Measurements from ENCODE around the gene FALEC.
"Not testable (repeated sequence)": the region's sequence is repeated elsewhere in the genome, so short reads cannot be mapped to it uniquely, and the experiment has no call there.

The FALEC gene

DNA sequence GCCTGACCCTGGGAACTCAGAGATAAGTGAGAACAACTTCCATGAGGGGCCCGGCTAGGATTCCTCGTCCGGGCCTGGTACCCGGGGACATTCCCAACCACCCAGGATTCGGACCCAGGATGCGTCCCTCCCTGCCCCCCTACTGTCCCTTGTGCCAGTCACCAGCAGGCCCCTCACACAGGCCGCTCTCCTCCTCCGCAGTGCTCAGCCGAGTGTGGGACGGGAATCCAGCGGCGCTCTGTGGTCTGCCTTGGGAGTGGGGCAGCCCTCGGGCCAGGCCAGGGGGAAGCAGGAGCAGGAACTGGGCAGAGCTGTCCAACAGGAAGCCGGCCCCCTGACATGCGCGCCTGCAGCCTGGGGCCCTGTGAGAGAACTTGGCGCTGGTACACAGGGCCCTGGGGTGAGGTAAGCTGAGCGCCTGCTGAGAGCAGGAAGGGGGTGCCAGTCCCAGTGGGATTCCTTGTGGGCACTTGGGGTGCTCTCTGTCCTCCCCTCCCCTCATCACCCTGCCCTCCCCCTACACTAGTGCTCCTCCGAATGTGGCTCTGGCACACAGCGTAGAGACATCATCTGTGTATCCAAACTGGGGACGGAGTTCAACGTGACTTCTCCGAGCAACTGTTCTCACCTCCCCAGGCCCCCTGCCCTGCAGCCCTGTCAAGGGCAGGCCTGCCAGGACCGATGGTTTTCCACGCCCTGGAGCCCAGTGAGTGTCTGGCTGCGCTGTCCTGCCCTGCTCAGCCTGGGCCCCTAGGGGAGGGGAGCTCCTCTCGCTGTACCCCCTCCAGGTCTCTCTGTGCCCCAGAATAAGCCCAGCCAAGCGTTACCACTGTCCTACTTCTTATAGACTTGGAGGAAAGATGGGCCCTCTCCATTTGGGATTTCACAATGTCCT is 43.5 kb downstream of the FALEC start:
- no peak for DNase-seq (ENCODE audit: low spot score)

DNA sequence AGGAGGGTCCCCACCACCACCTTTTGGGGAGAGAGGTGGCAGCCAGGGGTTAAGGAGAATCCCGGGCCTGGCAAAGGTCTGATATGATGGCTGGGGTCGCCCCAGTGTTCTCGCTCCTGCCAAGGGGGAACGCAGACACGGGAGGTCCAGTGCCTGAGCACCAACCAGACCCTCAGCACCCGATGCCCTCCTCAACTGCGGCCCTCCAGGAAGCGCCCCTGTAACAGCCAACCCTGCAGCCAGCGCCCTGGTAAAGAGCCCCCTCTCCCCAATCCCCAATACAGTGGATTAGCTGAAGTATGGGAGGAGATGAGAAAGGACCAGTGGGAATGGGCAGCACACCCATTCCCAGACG is 44.1 kb downstream of the FALEC start:
- DNase-seq (ENCODE audit: low spot score): no peak

DNA sequence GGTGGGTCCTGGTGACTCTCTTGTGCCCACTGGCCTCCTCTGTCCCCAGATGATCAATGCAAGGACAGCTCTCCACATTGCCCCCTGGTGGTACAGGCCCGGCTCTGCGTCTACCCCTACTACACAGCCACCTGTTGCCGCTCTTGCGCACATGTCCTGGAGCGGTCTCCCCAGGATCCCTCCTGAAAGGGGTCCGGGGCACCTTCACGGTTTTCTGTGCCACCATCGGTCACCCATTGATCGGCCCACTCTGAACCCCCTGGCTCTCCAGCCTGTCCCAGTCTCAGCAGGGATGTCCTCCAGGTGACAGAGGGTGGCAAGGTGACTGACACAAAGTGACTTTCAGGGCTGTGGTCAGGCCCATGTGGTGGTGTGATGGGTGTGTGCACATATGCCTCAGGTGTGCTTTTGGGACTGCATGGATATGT is 44.5 kb downstream of the FALEC start:
- peak; percentile 68 for DNase-seq (ENCODE audit: low spot score)

- DNase-seq (ENCODE audit: low spot score): no peak
Observed at GRCh38 chr1:150560576-150561253, 45.2 kb downstream of the FALEC start.

GRCh38 chr1:150561254-150561973 is 45.9 kb downstream of the FALEC start:
- DNase-seq (ENCODE audit: low spot score): peak; percentile 97

DNA sequence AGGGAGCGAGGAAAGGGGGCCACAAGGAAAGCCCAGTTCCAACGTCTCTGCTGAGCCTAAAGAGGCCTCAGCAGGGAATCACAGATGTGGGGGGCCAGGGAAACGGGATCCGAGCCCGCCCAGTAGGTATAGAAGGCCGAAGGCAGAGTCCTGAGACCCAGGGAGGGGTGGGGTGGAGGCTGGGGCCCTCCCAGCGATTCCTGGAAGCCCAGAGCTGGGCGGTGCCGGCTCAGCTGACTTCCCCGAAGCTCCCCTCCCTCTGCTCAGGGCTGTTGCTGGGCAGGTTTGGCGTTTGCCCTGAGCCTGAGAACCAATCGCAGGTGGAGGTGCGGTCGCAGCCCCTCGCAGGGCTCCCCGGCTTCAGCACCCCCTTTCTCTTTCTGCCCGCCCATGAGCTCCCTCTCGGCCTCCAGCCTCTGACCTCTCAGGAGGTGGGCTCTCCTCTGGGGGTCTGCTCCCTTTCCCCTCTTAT is 46.5 kb downstream of the FALEC start:
- DNase-seq (ENCODE audit: low spot score): peak; percentile 94

DNA sequence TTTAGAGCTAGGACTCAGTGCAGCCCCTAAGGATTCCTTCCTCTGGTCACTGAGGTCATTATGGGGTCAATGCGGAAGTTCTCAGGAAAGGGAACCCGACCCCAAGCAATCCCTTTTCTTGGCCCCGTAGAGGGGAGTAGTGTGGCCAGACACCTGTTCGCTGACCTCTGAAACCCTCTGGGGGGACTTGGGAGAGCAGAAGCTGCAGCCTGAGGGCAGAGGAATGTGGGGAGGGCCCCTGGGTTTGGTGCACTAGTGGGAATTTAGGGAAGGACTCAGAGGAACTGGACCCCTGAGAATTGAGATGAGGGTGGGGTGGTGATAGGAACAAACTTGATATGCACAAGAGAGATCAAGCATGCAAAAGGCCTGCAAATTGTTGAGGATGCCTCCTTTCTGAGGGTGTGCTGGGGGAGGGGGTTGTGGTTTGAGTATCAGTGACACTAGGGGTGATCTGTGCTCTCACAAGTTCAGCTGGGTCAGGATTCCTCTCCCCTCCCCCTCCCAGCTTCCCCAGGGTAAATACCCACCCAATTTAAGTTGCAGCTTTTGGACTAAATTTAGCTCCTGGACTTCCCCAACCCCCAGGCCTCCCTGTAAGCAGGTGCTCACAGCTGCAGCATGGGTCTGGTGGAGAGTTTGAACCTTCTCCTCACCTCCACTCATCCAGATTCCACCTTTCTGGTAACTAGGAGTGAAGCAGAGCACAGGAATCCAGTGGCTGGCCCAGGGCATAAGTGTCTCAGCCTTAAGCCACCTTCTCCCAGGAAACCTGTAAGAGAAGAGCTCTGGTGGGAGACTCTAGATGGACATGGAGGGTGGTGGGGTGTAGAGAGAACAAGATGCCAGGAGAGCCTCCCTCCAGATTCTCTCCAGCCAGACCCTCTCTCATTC is 47.1 kb downstream of the FALEC start:
- peak; percentile 61 for DNase-seq (ENCODE audit: low spot score)

DNA sequence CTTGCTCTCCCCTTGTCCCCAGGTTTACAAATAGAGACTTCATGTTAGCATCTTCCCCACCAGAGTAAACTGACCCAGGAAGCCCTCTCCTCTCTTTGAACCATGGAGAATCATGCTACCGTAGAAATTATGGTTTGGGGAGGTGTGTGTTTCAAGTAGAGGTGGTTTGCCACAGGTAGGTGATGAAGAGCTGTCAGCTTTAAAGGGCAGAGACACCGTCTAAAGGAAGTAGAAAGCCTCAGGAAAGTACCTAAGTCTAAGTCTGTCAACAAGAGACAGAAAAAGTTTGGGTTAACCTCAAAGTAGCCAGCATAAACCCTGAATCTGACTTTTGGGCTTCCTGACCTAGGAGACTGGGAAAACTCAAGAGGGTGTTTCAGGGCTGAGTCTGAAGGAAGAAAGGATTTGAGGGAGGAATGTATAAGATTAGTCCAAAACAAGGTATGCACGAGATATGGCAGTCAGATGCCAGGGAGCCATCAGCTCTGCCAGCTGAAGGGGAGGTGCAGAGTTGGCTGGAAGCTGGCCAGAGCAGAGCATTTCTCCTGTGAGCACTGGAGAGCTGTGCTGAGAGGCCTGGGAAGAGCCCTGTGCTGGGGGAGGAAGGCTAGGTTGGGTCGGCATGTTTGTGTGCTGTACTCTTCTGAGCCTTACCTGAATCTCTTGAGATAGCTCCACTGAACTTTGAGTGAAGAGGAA is 47.9 kb downstream of the FALEC start:
- DNase-seq (ENCODE audit: low spot score): peak; percentile 70

- no peak for DNase-seq (ENCODE audit: low spot score)
Observed at GRCh38 chr1:150564051-150564991, 48.8 kb downstream of the FALEC start.

DNA sequence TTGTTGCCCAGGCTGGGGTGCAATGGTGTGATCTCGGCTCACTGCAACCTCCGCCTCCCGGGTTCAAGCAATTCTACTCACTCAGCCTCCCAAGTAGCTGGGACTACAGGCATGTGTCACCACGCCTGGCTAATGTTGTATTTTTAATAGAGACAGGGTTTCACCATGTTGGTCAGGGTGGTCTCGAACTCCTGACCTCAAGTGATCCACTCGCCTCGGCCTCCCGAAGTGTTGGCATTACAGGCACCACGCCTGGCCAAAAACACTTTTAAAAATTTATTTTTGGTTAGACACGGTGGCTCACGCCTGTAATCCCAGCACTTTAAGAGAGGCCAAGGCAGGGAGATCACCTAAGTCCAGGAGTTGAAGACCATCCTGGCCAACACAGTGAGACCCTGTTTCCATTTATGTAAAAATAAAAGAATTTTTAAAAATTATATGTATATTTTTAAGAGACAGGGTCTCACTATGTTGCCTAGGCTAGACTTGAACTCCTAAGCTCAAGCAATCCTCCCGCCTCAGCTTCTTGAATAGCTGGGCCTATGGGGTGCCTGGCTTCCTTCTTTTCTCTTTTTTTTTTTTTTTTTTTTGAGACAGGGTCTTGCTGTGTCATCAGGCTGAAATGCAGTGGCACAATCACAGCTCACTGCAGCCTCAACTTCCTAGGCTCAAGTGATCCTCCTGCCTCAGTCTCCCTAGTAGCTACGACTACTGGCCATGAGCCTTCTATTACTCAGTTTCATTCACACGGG is 49.9 kb downstream of the FALEC start:
- not testable (repeated sequence) for DNase-seq (ENCODE audit: low spot score)

- no peak for DNase-seq (ENCODE audit: low spot score)
Observed at GRCh38 chr1:150566589-150567340, 51.2 kb downstream of the FALEC start.

- DNase-seq (ENCODE audit: low spot score): no peak
Observed at GRCh38 chr1:150567341-150567716, 51.8 kb downstream of the FALEC start.

DNA sequence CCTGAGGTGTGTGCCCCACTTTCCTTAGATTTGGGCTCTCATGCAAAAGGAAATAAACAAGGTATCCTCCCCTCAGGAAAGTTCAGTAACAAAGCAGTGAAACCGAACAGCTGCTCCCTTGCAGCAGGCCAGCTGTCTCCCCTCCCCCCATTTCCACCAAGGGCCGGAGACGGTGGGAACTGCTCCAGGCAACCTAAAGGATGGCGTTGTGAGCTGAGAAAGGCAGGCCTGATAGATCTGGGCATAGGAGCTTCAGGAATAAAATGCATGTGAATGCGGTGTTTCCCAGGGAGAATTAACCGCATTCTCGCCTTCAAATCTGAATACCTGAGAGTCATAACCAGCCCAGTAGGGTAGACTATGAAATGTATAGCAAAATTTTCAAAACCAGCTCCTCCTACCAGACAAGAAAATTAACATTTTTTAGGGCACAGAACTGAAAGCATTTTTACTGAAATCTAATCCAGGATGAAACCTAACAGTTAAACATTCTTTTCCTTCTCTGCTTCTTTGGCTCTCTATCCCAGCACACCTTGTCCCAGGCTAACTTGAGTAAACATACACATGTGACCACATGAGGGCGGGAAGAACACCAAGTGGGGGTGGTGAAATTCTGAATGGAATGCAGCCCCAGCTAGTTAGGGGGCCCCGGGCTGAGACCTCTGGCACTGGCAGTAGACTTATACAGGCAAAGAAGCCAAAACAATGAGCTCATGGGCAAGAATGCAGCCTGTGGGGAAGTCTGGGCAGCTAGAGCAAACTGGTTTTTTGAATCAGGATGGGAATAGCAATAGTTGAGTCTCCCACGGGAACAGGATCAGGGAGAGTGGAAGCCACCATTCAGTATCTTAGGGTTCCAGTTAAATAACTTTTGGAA is 52.4 kb downstream of the FALEC start:
- DNase-seq (ENCODE audit: low spot score): peak; percentile 92

DNA sequence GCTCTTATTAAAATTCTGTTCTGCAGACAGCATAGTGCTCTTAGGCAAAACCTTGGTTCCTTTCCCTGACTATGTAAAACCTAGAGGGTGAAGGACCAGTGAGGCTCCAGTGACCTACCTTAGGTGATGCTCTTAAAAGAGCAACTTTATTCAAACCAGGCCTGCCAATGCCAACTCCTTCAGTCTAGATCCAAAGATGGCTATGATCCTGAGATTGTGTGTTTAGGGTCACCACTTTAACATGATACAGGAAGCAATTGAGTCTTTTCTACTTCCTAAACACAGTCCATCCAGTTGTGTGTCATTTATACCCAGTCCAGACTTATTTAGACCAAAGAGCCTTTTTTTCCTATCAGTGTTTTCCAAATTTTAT is 53.0 kb downstream of the FALEC start:
- DNase-seq (ENCODE audit: low spot score): no peak

DNA sequence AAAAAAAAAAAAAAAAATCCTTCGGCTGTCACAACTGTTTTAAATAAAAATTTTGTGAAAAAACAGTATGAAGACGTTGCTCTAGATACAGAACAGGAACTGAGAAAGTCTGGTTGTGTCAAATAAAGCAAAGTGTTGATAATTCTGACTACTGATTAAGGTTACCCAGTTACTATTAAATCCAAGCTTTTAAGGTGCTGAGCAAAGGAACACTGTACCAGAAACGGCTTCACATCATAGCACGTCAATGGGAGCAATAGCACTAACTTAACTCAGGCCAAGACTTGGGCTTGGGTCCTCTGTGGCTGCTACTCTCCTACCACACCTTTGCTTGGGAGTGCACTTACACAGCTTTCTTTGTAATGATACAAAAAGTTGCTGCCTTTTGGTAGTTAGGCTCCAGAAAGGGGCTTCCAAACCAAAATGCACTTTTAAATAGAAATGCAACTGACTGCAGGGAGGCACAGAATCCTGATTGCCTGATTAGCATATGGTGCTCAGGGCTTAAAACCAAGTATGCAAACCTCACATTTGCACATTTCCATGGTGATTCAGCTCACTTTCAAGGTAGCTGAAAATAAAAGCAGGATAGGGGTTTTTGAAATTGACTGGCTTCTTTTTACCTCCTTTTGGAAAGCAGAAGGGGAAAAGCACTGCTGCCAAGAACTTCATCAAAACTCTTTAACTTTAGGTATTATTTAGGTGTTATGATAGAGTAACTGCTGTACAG is 57.5 kb downstream of the FALEC start:
- no peak for DNase-seq (ENCODE audit: low spot score)

- not testable (repeated sequence) for DNase-seq (ENCODE audit: low spot score)
Observed at GRCh38 chr1:150573648-150574071, 58.1 kb downstream of the FALEC start.
